NCI-H128 (cell line): ENCODE results near the gene ANKFY1.

Experiments used
- DNase-seq: peaks from one replicate; lab custom pipeline; 2025; ENCODE audit not compliant: unreplicated experiment; lab: John Stamatoyannopoulos, UW

Gene ANKFY1, protein sequence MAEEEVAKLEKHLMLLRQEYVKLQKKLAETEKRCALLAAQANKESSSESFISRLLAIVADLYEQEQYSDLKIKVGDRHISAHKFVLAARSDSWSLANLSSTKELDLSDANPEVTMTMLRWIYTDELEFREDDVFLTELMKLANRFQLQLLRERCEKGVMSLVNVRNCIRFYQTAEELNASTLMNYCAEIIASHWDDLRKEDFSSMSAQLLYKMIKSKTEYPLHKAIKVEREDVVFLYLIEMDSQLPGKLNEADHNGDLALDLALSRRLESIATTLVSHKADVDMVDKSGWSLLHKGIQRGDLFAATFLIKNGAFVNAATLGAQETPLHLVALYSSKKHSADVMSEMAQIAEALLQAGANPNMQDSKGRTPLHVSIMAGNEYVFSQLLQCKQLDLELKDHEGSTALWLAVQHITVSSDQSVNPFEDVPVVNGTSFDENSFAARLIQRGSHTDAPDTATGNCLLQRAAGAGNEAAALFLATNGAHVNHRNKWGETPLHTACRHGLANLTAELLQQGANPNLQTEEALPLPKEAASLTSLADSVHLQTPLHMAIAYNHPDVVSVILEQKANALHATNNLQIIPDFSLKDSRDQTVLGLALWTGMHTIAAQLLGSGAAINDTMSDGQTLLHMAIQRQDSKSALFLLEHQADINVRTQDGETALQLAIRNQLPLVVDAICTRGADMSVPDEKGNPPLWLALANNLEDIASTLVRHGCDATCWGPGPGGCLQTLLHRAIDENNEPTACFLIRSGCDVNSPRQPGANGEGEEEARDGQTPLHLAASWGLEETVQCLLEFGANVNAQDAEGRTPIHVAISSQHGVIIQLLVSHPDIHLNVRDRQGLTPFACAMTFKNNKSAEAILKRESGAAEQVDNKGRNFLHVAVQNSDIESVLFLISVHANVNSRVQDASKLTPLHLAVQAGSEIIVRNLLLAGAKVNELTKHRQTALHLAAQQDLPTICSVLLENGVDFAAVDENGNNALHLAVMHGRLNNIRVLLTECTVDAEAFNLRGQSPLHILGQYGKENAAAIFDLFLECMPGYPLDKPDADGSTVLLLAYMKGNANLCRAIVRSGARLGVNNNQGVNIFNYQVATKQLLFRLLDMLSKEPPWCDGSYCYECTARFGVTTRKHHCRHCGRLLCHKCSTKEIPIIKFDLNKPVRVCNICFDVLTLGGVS

DNA sequence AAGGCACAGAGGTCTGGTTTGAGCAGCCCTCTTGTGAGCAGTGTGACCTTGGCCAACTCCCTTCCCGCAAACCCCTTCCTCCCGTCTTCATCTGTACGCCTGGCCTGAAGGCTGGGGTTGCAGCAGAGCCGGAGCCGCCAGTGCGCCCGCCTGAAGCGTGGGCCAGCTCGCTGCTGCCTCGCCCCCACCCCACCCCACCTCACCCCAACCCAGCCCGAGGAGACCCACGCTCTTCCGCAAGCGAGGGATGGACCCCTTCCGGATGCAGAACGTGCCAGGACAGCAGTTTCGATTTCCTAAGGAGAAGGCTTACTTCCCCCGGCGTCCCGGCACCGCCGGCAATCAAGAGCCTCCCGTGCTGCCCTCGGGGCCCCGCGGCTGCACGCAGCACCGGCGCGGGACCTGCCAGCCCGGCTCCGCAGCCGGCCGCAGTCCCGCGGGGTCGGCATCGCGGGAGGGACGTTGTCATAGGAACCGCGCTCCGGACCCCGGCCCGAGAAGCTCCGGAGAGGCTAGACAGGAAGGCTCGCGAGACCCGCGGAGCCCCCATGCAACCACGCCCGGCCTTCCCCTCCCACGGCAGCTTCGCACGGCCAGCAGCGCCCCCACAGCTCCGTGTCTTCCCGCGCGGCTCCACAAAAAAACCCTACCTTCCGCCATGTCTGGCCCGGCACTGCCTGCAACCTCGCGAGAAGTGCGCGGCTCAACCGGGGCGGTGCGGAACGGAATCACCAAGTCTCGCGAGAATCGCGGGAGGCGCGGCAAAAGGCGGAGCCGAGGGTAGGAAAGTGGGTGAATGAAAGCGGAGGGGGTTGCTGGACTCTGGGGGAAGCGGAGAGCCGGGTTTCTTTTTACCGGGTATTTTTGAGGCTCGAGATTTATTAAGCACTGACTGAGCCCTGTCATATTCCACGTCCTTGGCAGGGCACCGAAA is at the start of gene ANKFY1:
Gene ANKFY1, minus strand, starts transcription at position 698 of the 934 bp plus-strand sequence. Its CDS starts 38 bp downstream, at position 660.
- peak; percentile 81 for DNase-seq

DNA sequence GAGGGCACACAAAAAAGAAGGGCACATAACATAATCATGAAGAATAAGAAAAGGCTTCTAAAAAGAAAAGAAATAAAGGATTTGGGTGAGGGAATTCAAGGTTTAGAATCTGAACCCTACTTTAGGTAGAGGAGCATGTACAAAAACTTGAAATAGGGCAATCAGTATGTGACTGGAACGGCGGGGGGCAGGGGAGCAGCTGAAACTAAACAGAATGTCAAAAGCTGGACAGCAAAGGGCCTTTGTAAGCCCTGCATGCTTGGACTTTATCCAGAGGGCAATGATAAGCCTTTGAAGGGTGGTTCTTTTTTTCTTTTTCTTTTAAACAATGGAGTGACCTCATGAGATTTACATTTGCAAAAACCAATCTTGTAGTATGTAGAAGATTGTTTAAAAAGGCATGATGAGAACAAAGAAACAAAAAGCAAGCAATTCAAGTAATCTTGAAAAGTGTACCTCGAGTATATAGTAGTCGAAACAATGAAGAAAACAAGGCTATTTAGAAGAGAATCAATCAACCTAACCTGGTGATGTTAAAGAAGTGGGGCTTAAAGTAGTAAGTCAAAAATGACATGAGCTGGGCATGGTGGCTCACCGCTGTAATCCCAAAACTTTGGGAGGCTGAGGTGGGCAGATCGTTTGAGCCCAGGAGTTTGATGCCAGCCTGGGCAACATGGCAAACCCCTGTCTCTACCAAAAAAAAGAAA is 46.7 kb upstream of the ANKFY1 start:
- DNase-seq, result no peak

DNA sequence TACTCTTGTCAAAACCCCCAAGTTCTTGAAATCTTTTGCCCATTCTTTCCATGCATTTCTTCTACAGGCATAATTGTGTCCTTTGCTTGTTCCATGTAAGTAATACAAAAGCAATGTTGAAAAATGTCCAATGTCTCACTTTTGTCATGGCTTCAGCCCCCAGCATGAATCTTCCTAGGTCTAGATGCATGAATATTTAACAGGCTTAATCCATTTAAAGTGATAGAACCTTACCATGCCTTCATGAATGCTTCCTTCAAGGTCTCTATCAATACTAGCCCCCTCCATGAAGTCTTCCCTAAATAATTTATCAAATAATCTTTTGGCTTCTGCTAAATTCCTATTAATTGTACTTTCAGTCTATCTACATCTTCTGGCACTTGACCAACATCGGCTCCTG is 46.1 kb upstream of the ANKFY1 start:
- no peak for DNase-seq

DNA sequence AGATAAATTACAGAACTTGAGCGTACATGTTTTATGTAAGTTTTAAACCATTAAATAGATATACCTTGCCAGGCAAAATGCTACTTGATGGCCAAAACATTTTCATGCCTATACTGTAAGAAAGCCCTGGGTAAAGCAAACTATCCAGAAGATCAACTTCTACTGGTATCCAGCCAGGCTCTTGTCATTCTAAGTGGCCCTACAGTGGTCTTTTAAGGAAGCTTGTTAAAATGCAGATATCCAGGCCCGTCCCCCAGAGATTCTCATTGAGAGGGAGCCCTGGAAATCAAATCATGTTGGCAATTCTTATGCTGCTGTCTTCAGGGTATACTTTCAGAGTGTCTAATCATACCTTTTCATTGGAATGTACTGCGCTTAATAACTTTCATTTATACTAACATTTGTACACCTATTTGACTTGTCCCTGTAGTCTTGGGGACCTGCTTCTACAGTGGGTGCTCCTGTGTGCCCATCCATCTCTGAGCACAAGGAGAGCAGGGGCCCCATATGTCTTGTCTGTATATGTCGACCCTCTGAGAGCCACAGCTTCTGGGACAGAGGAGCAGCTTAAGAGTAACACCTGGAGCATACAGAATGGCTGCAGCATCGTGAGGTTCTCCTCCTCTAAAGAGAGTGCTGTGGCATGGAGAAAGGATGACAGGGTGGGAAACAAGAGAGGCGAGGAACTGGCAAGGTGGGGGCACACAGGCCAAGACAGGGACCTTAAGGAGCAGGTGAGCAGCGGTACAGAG is 43.6 kb upstream of the ANKFY1 start:
- no peak for DNase-seq

DNA sequence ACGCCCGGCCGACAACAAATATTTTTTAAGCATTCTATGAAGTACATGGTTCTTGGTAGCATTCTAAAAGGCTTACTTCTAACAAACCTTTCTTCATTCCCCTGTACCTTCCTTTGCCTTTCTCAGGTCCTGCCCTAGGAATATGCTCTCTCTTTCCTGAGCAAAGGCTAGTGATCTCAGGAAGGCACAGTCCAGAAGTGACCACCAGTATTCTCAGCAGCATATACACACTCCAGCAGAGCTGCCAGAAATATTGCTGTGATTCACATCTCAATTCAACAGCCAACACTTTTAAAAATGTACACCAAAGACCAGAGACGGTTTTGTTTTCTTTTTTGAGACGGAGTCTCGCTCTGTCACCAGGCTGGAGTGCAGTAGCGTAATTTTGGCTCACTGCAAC is 41.4 kb upstream of the ANKFY1 start:
- DNase-seq, result no peak

DNA sequence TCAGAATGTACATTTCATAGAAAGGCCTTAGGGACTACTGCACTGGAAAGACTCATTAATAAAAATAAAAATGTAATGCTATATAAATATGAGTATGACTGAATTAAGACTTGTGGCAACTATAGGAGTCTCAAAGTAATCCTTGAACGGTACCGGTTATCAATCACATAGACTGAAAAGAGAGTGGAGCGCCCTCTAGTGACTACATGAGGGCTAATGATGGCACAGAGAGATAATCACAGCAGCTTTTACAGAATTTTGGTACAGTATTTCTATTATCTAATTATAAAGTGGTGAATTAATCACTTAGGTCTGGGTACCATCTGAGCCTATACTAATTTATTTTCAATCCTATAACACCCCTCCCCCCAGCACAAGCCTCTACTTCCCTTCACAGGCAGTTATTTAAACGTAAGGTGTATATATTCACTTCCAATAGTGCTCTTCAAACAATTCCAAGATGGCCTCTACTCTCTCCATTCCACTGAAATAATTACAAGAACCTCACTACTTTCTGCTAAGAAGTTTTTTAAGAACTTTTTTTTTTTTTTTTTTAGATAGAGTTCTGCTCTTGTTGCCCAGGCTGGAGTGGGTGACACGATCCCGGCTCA is 40.7 kb upstream of the ANKFY1 start:
- DNase-seq, result peak; percentile 27

DNA sequence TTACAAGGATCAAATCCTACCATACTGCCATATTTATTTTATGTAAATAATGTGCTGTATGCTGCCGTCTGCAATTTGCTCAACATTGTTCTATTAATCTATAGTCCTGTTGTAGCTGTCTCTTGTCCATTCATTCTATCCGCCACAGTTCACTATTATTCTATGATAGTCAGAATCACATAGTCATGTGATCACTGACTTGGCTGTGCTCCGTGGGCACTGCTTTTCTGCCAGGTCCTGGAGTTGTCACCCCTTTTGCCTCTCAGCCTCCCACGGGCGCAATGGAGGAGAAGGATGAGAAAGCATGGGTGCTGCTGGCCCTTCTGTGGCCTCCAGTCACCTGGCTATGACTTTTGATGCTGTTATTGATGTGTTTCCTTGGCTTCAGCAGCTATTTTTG is 37.3 kb upstream of the ANKFY1 start:
- no peak for DNase-seq

DNA sequence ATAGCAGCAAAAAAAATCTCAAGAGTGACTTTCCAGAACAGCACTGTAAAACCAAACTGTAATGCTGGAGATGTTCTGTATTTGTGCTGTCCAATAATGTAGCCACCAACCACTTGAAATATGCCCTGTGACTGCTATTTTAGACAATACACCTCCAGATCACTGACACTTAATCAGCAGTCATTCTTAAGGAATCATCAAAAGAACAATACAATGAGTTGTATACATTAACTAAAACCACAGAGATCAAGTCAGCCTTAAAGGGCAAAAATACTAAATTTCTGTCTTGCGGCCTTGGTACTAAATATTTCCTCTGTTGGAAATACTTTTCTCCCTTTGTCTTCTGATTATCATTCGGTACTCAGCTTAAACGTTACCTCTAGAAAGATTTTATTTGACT is 33.6 kb upstream of the ANKFY1 start:
- no peak for DNase-seq

DNA sequence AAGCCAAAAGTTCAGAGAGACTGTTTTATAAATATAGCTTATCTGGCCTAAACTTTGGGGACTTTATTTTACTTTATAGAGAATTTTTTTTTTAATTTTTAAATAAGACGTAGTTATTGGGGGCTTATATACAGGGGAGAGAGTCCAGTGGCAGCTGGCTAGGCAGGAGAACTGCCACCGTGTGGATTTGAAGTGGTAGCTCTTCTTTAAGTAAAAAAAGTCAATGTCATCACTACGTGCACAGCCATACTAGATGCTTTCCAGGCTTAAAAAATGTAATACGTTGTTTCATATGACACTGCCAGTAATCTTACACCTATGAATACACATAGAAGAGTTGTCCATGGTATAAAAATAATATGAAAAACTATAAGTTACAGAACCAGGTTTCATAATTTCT is 31.9 kb upstream of the ANKFY1 start:
- DNase-seq, result no peak

DNA sequence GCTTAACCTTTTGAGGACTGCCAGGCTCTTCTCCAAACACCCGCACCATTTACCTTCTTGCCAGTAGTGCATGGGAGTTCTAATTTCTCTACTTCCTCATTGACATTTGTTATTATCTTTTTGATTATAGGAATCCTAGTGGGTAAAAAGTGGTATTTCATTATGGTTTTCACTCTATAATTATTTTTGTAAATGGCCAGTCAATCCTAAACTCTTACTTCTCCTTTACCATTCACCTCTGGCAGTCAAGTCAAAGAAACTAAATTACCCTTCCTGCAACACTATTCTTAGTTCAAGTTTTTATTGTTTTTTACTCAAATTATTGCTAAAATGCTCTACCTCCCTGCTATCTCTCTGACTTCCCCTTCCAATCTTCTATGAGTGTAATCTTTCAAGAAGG is 29.8 kb upstream of the ANKFY1 start:
- DNase-seq, result no peak

DNA sequence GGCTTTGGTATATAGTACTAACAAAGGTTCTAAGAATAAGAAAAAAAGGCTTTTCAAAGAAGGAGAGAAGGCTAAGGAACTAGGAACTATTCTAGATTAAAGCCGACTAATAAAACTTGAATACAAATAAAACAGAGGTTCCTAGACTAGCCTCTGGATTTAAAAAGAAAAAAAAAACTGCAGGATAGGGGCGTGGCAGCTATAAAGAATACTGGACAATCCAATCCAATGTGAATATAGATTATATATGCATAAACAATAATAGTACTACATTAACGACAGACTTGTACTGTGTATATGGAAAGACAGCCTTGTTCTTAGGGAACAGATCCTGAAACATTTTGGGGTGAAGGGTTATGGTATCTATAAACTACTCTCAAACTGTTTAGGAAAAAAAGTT is 23.9 kb upstream of the ANKFY1 start:
- no peak for DNase-seq

DNA sequence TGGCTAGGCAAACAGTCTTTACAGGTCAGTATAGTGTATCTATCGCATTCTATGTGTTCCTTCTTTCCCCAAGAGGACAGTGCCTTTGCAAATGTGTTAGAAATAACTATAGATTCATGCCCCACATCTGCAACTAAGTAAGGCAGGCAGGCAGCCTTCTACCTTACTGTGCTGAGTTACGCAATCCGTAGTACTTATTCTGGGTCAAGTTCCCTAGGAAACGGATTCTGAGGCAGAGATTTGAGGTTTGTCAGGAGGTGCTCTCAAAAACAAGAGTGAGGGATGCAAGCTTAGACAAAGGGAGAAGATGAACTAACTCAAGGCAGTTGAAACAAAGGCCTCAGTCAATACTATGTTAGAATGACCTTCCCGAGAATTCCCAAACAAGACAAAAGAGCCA is 12.7 kb upstream of the ANKFY1 start:
- DNase-seq, result no peak

DNA sequence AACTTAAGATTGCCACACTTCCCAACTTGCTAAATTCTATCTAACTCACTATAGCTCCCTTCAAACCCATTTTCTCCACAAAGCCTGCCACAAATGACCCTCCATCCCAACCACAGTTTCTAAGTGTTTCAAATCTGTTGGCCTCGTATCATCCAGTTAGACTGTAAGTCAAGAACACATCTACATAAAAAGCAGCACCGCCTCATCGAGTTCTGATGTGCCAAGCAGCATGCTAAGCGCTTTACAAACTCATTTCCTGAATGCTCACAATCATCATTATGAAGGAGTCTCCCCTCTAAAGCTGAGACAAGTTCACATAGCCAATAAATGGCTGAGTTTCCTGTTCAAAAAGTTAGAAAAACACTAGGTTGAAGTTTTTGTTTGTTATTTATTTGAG is 9.2 kb upstream of the ANKFY1 start:
- DNase-seq, result no peak

DNA sequence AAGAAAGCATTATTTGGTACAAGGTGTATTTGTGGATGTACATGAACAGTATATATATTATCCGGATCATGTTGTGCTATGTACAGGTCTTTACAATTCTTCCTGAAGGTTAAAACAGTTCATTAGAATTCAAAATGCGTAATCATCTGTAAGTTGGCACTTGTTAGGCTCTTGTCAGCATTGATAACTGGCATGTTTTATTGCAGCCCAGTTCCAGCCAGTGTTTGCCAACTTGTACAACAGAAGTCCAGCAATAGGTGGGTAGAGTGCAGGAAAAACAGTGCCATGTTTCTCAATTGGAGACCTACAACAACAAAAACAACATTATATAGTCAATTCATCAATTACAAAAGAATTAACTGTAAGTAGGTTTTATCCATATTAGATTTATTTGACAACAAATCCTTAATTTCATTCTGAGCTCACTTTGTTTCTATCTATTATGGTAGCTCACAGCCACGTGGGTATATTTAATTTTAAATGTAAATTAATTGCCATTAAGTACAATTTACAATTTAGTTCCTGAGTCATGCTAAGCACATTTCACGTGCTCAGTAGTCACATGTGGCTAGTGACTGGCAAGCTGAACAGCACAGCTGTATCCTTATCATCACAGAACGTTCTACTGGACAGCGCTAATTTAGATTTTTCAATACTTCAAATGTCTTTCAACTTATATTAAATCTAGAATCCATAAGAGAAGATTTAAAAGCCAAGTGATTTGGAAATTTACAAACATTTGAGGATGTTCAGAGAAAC is 8.6 kb upstream of the ANKFY1 start:
- no peak for DNase-seq

DNA sequence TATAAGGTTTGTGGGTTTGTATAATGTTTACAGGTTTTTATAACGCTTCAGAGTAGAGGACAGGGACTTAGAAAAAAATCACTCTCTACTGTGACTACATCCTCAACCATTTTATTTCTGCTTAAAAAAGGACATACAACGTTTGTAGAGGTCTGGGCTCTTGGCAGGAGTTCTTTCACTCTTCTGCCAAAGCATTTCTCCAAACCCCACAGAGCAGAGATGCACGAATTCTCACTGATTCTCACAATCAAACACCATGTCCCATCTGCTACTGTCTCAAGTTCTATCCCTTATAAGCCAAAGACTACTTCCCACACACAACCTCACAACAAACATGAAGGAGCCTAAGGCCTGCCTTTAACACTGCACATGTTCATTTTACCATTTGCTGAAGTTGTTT is 7.0 kb upstream of the ANKFY1 start:
- DNase-seq, result no peak

DNA sequence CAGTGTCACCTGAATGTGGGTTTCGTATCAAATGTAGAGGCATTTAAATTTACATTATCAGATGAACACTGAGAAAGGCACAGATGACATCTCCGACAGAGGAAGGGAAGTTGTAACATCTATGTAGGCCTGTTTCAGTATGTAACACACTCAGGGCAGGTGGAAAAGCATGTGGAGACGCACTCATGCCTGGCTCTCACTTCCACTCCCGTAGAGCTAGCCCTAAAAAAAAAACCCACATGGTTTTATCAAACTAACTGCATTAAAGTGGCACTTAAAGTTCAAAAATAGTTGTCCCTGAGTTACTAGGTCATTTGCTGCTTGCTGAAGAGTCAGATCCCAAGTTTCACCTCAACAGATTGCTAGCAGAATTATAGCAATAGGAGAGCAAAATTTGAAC is 6.1 kb upstream of the ANKFY1 start:
- no peak for DNase-seq

DNA sequence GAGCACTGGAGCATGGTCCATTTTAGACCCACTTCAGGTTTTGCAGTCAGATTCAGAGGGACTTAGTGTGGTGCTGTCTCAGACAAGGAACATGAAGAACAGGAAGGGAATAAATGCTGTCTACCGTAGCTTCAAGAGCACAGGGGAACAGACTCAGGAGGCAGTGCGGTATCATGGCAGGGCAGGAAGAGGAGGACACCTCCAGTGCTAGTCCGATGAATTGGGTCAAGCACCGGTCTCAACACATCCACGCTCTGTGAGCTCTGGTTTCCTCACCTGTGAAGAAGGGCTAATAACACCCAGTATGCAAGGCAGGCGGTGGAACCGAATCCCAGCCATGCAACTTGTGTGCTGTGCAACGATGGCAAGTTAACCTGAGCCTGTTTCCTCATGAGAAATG is 3.6 kb upstream of the ANKFY1 start:
- no peak for DNase-seq

DNA sequence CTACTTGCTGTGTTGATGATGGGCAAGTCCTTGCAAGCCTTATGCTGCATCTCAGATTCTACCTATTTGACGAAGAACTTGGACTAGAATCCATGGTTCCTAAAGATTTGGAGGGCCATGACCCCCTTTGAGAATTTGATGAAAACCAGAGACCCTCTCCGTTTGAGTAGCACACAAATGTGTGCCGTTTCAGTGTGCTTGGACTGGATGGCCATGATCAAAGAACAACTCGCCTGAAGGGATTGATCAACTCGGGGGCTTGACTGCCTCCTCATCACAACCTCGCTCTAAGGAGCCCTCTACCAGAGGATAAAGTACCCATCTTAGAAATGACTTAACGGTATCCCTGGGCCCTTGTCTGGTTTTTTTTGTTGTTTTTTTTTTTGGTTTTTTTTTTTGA is 2.8 kb upstream of the ANKFY1 start:
- DNase-seq, result no peak
